HG02571 (cell line): ENCODE data around the gene DONSON.
"Not testable (repeated sequence)": the region's sequence is repeated elsewhere in the genome, so short reads cannot be mapped to it uniquely, and the experiment has no call there.

ENCODE experiments used
- ATAC-seq: cut with Tn5 transposase; IDR thresholded peaks from one replicate; pipeline ENCODE4 v1.9.1; 2021; ENCODE audit warnings: mild to moderate bottlenecking, moderate library complexity; ENCODE audit not compliant: unreplicated experiment

DONSON gene

GRCh38 chr21:33588485-33589335 lies at the start of gene DONSON:
Gene DONSON, minus strand, starts transcription at chr21:33588684. Its CDS starts 43 bp downstream, at chr21:33588641.
- peak; percentile 84 for ATAC-seq

GRCh38 chr21:33634254-33634653 lies 45.8 kb upstream of the DONSON start:
- no peak for ATAC-seq

DNA sequence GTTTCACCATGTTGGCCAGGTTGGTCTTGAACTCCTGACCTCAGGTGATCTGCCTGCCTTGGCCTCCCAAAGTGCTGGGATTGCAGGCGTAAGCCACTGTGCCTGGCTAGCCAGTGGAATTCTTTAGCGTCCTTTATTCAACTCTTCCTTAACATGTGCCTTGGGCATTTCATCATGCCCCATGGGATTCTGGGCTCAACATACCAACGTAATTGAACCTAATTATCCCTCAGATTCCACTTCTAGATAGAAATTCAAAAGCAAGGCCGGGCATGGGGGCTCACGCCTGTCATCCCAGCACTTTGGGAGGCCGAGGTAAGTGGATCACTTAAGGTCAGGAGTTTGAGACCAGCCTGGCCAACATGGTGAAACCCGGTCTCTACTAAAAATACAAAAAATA lies 37.7 kb upstream of the DONSON start:
- ATAC-seq: not testable (repeated sequence)

GRCh38 chr21:33622253-33622652 lies 33.8 kb upstream of the DONSON start:
- ATAC-seq: no peak

GRCh38 chr21:33619726-33620125 lies 31.2 kb upstream of the DONSON start:
- ATAC-seq: no peak

- no peak for ATAC-seq
Measured at GRCh38 chr21:33618407-33618806, 29.9 kb upstream of the DONSON start.

DNA sequence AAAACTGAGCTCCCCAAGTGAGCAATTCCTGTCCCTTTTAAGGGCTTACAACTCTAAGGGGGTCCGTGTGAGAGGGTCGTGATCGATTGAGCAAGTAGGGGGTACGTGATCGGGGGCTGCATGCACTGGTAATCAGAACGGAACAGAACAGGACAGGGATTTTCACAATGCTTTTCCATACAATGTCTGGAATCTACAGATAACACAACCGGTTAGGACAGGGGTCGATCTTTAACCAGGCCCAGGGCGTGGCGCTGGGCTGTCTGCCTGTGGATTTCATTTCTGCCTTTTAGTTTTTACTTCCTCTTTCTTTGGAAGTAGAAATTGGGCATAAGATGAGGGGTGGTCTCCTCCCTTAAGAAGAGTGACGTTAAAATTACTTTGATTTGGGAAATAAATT lies 29.1 kb upstream of the DONSON start:
- not testable (repeated sequence) for ATAC-seq

DNA sequence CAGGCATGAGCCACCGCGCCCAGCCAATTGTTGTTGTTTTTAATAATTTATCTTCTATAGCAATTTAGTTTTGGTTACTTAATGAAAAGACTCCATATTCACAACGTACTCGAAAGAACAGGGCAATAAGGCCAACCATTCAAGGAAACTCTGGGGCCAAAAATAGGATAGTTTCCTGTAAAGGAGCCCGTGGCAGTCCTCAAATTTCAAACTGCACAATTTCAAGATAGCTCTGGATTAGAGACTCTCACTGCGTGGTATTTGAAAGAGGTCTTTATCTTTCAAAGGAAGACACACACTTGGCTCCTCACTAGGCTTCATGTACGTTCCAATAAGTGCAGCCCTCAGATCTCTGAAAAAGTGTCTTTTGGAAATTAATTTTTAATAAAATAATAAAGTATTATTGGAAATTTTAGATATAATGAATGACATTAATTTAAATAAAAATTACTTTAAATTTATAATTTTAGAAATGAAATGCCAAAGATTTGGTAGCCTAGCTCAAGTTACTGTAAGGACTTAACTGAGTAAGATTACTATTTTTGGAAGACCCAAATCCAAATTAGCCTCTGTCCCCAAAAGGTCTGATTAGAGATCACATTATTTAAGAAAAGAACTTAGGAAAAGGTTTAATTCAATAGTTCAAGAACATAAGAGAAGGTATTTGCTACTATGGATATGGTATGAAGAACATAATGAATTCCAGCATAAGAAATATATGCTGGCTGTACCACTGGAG lies 22.7 kb upstream of the DONSON start:
- ATAC-seq: no peak

GRCh38 chr21:33608559-33608958 lies 20.1 kb upstream of the DONSON start:
- no peak for ATAC-seq

DNA sequence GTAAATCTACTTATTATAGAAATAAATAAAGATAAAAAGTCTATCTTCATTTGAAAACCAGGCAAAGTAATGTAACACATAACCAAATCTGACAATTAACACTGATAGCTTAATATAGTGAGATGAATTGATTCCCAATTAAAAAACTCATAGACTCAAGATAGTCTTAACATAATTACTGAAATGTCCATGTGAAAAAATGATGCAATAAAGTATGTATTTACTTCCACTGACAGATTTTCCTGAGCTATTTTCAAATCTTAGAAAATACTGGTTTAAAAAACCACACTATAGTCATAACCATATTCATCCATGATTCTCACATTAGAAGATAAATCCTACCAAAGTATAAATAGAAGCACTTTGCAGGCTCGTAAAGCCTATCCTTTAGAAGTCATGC lies 9.6 kb upstream of the DONSON start:
- no peak for ATAC-seq

GRCh38 chr21:33587792-33588484 lies 546 bp downstream of the DONSON start:
- ATAC-seq: peak; percentile 29

- no peak for ATAC-seq
Measured at GRCh38 chr21:33586927-33587326, 1.6 kb downstream of the DONSON start.

DNA sequence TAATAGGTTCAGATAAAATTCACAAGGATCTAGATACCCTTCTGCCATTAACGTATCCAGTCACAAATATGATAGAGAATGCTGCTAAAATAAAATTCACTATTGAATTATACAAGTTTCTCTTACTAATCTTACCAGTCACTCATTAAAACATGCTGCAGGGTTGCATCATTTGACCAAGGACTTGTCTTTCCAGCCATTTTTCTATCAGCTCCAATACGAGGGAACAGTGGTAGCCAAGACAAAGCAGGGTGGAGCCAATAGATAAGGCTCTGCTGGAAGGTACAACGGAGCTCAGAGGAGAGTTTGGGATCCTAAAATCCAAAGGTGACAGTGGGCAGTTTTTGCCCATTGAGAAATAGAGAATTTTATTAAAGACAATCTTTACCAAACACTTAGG lies 4.0 kb downstream of the DONSON start:
- ATAC-seq: no peak

DNA sequence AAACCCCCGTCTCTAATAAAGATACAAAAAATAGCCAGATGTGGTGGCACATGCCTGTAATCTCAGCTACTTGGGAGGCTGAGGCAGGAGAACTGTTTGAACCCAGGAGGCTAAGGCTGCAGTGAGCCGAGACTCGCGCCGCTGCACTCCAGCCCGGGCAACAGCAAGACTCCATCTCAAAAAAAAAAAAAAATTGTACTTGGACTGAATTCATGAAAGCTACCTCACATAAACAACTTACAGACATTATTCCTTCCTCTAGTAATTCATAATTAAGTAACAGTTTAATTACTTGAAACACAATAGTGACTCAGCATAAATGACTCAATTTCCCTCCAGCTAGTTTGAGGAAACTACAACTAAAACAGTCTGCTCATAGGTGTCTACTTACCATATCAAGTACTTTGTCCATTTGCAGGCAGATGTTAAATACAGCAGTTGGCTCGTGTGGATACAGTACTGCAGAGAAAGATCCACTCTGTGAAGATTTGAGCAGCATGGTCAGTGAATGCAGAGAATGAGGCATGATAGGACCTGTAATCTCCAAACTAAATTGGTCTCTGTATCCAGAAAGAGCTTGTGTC lies 9.4 kb downstream of the DONSON start:
- ATAC-seq: no peak

DNA sequence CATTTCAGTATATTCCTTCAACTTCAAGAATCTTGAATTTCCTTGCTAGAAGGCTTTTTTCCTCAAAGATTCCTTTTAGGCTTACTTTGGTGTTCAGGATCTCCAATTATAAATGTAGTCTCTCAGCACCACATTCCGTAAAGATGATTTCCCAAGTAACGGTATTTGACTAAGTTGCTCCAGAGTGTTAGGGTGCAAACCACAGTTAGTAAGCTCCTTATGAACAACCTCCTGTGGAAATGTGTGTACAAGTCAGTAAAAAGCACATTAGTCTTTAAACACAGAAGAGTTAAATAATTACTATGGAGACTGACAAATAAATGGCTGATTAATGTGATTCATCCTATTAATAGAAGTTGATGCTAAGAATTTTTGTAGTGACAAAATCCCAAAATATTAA lies 10.3 kb downstream of the DONSON start:
- ATAC-seq: no peak

GRCh38 chr21:33576741-33577141 lies 11.7 kb downstream of the DONSON start:
- not testable (repeated sequence) for ATAC-seq

DNA sequence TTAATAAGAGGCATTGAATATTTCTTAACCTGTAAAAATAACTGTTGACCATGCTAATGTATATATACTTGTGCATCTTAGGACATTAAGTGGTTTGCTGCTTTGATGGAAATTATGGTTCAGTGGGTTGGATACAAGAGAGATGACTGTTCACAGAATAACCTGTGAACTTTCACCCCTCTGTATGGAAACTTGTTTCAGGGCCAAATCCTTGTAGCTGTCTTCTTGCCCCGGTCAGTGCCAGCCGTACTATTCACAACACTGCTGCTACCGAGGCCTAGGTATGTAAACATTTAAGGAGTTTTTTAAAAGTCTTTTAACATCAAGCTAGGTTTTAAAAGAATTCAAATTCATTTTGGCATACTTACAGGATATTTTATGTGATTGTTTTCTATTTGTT lies 16.1 kb downstream of the DONSON start:
- no peak for ATAC-seq

DNA sequence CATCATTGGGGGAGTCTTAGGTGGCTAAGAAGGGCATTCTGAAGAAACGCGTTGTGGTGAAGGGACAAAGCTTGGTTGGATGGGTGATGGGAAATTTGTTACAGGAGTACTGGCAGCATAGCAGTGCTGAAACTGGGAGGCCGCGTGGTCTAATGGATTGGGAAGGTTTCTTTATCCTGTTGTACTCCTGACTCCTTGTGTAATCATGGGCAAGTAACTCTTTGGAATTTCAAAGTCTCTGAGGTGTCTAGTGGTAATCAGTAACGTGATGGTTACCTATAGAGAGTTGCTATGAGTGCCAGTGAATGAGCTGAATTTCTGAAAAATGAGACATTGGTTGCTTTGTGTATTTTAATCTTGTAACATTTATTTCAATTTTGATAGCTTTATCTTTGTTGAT lies 18.5 kb downstream of the DONSON start:
- ATAC-seq: no peak

GRCh38 chr21:33568448-33568847 lies 20.0 kb downstream of the DONSON start:
- no peak for ATAC-seq

DNA sequence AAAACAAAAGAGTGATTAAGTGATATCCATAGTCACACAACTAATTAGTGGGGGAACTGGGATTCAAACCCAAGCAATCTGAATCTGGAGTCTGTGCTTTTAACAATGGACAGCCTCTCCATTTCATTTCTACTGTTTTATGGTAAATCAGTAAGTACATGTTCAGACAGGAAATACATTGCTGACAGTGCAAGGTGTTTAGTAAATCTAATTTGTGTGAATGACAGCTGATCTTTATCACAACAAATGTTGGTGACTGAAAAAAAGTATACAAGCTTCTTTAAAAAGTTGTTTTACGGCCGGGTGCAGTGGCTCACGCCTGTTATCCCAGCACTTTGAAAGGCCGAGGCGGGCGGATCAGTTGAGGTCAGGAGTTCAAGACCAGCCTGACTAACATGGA lies 20.6 kb downstream of the DONSON start:
- ATAC-seq: no peak

DNA sequence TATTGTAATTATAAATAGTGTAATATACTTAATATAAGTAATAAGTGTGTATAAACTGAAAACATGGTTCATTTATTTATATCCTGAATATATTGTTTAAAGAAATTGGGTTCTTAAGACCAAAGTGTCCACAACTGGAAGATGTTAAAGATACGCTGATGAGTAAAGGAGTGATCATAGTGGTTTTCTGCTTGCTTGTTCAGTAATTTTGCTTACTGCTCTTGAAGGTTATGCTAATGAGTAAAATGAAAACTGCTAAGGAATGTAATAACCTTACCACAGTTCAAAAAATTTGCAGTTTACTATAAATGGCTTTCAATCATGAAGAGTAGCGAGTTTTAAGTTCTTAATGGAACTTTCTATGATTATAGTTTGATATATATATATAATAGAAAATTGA lies 22.0 kb downstream of the DONSON start:
- no peak for ATAC-seq
